22Rv1 (cell line): ENCODE measurements around the gene SPDYE16.
"Not testable (repeated sequence)": the region's sequence is repeated elsewhere in the genome, so short reads cannot be mapped to it uniquely, and the experiment has no call there.

Experiments
- H3K27ac ChIP-seq: fragments of 450-650 bp; 2 replicates; pipeline ENCODE4 v1.5.1; 2017

SPDYE16 gene

GRCh38 chr7:76543197-76543596 is at the start of gene SPDYE16:
Gene SPDYE16, minus strand, starts transcription at chr7:76543297. Its CDS starts 1,838 bp downstream, at chr7:76541459.
- not testable (repeated sequence) for H3K27ac ChIP-seq

GRCh38 chr7:76592694-76593093 is 49.6 kb upstream of the SPDYE16 start:
- not testable (repeated sequence) for H3K27ac ChIP-seq

GRCh38 chr7:76591602-76592304 is 48.7 kb upstream of the SPDYE16 start:
- not testable (repeated sequence) for H3K27ac ChIP-seq

GRCh38 chr7:76591033-76591432 is 47.9 kb upstream of the SPDYE16 start:
- not testable (repeated sequence) for H3K27ac ChIP-seq

- H3K27ac ChIP-seq: not testable (repeated sequence)
These were observed 45.5 kb upstream of the SPDYE16 start for GRCh38 chr7:76588586-76588985.

- not testable (repeated sequence) for H3K27ac ChIP-seq
These were observed 43.7 kb upstream of the SPDYE16 start for GRCh38 chr7:76586585-76587315.

GRCh38 chr7:76583636-76584281 is 40.7 kb upstream of the SPDYE16 start:
- not testable (repeated sequence) for H3K27ac ChIP-seq

GRCh38 chr7:76582848-76583631 is 39.9 kb upstream of the SPDYE16 start:
- H3K27ac ChIP-seq: not testable (repeated sequence)

GRCh38 chr7:76575919-76576655 is 33.0 kb upstream of the SPDYE16 start:
- H3K27ac ChIP-seq: not testable (repeated sequence)

- not testable (repeated sequence) for H3K27ac ChIP-seq
These were observed 32.3 kb upstream of the SPDYE16 start for GRCh38 chr7:76575431-76575830.

- H3K27ac ChIP-seq: not testable (repeated sequence)
These were observed 29.2 kb upstream of the SPDYE16 start for GRCh38 chr7:76572296-76572695.

- H3K27ac ChIP-seq: not testable (repeated sequence)
These were observed 27.3 kb upstream of the SPDYE16 start for GRCh38 chr7:76570324-76570775.

- not testable (repeated sequence) for H3K27ac ChIP-seq
These were observed 25.6 kb upstream of the SPDYE16 start for GRCh38 chr7:76568742-76569141.

- H3K27ac ChIP-seq: not testable (repeated sequence)
These were observed 24.7 kb upstream of the SPDYE16 start for GRCh38 chr7:76567753-76568152.

- H3K27ac ChIP-seq: not testable (repeated sequence)
These were observed 24.2 kb upstream of the SPDYE16 start for GRCh38 chr7:76567311-76567710.

GRCh38 chr7:76565001-76565400 is 21.9 kb upstream of the SPDYE16 start:
- H3K27ac ChIP-seq: not testable (repeated sequence)

GRCh38 chr7:76561342-76561741 is 18.2 kb upstream of the SPDYE16 start:
- not testable (repeated sequence) for H3K27ac ChIP-seq

- H3K27ac ChIP-seq: not testable (repeated sequence)
These were observed 17.1 kb upstream of the SPDYE16 start for GRCh38 chr7:76560157-76560556.

- H3K27ac ChIP-seq: not testable (repeated sequence)
These were observed 16.6 kb upstream of the SPDYE16 start for GRCh38 chr7:76559685-76560084.

GRCh38 chr7:76551992-76552391 is 8.9 kb upstream of the SPDYE16 start:
- H3K27ac ChIP-seq: not testable (repeated sequence)

- peak overlapping the region; percentile 69 for H3K27ac ChIP-seq
These were observed 6.8 kb upstream of the SPDYE16 start for GRCh38 chr7:76549855-76550248.
